GM19035 (cell line): ENCODE measurements around the gene RAPGEF1.

Experiments used
- ATAC-seq: cut with Tn5 transposase; IDR thresholded peaks from one replicate; pipeline ENCODE4 v1.9.1; 2021; ENCODE audit not compliant: unreplicated experiment

Gene RAPGEF1

GRCh38 chr9:131590449-131590848 lies 149.4 kb downstream of the RAPGEF1 start:
- ATAC-seq, result no peak

- no peak for ATAC-seq
Observed at GRCh38 chr9:131589993-131590392, 149.9 kb downstream of the RAPGEF1 start.

GRCh38 chr9:131589124-131589711 lies 150.7 kb downstream of the RAPGEF1 start:
- no peak for ATAC-seq

- ATAC-seq, result no peak
Observed at GRCh38 chr9:131588396-131588795, 151.5 kb downstream of the RAPGEF1 start.

- ATAC-seq, result no peak
Observed at GRCh38 chr9:131587906-131588305, 152.0 kb downstream of the RAPGEF1 start.

- no peak for ATAC-seq
Observed at GRCh38 chr9:131587331-131587730, 152.5 kb downstream of the RAPGEF1 start.

GRCh38 chr9:131585375-131585774 lies 154.5 kb downstream of the RAPGEF1 start:
- ATAC-seq, result no peak

GRCh38 chr9:131584858-131585257 lies 155.0 kb downstream of the RAPGEF1 start:
- no peak for ATAC-seq

GRCh38 chr9:131583836-131584555 lies 155.9 kb downstream of the RAPGEF1 start:
- ATAC-seq, result no peak

- no peak for ATAC-seq
Observed at GRCh38 chr9:131583337-131583645, 156.6 kb downstream of the RAPGEF1 start.

- ATAC-seq, result no peak
Observed at GRCh38 chr9:131582466-131583336, 157.2 kb downstream of the RAPGEF1 start.

GRCh38 chr9:131582056-131582455 lies 157.8 kb downstream of the RAPGEF1 start:
- no peak for ATAC-seq

GRCh38 chr9:131580358-131580757 lies 159.5 kb downstream of the RAPGEF1 start:
- ATAC-seq, result no peak

GRCh38 chr9:131579789-131580211 lies 160.1 kb downstream of the RAPGEF1 start:
- ATAC-seq, result no peak

GRCh38 chr9:131578731-131579504 lies 161.0 kb downstream of the RAPGEF1 start:
- ATAC-seq, result no peak

- ATAC-seq, result no peak
Observed at GRCh38 chr9:131578021-131578420, 161.9 kb downstream of the RAPGEF1 start.

GRCh38 chr9:131577005-131578000 lies 162.6 kb downstream of the RAPGEF1 start:
- no peak for ATAC-seq

- ATAC-seq, result no peak
Observed at GRCh38 chr9:131575946-131576853, 163.7 kb downstream of the RAPGEF1 start.
